Measurements from ENCODE around the gene CRHBP. TPM values are rescaled to one million over a fixed set of nuclear protein-coding genes. Genes with fewer than 3 reads are reported as not detected.
"Not testable (repeated sequence)": the region's sequence is repeated elsewhere in the genome, so short reads cannot be mapped to it uniquely, and the experiment has no call there.

The CRHBP gene
- total and polyA plus RNA-seq, 2 experiments from 2014 or later: not detected

GRCh38 chr5:76908166-76908565, 44.7 kb upstream of the CRHBP start:
- Histone ChIP-seq H3K9me2 (ENCODE audit: insufficient read depth) (no peaks in the 10 kb centered on the region), H3K4me2 (no peak overlapping the region), H3F3A (replicated peaks; ENCODE audit: low read depth) (no peaks in the 10 kb centered on the region), H3K36me3 (ENCODE audit: insufficient read depth) (no peaks in the 10 kb centered on the region), H3K27ac (ENCODE audit: low read depth) (no peak overlapping the region), H3K79me2 (replicated peaks; ENCODE audit: insufficient read depth) (no peaks in the 10 kb centered on the region), H2AFZ (peak overlapping the region; percentile 95), H3K4me1 (ENCODE audit: insufficient read depth) (no peaks in the 10 kb centered on the region), H3K27me3 (ENCODE audit: insufficient read depth) (no peaks in the 10 kb centered on the region), H4K20me1 (replicated peaks; ENCODE audit: insufficient read depth) (no peaks in the 10 kb centered on the region), H3K4me3 (no peak overlapping the region)
- H3K4me1 Mint-ChIP-seq: no peaks in the 10 kb centered on the region
- TF ChIP-seq CREB1 (CRISPR knock-in tag; IDR thresholded peaks at IDR 0.05; ENCODE audit: low read depth): no peak
- TF ChIP-seq ZNF114 (CRISPR knock-in tag; IDR thresholded peaks at IDR 0.05): no peak
- H3K27me3 Mint-ChIP-seq (ENCODE audit: insufficient read depth, low read depth, poor library complexity): peaks cover 1% of the 10 kb centered on the region
- H3K4me3 Mint-ChIP-seq: no peak overlapping the region
- H3K27ac Mint-ChIP-seq: no peak overlapping the region
- no peaks in the 10 kb centered on the region for H3K36me3 Mint-ChIP-seq (ENCODE audit: low read depth)
- ATAC-seq (no peak), DNase-seq (ENCODE audit: low spot score) (peak; percentile 10)
- no peaks in the 10 kb centered on the region for H3K9me3 Mint-ChIP-seq

- H3K9me3 Mint-ChIP-seq: peaks cover 13% of the 10 kb centered on the region
- not testable (repeated sequence) for H3F3A ChIP-seq (replicated peaks; ENCODE audit: low read depth); H2AFZ ChIP-seq; H3K4me3 ChIP-seq; H3K4me3 Mint-ChIP-seq; DNase-seq (ENCODE audit: low spot score); H3K36me3 Mint-ChIP-seq (ENCODE audit: low read depth); H3K27ac ChIP-seq (ENCODE audit: low read depth); H3K4me1 Mint-ChIP-seq; H3K9me2 ChIP-seq (ENCODE audit: insufficient read depth); H3K4me1 ChIP-seq (ENCODE audit: insufficient read depth); H3K4me2 ChIP-seq; H3K36me3 ChIP-seq (ENCODE audit: insufficient read depth); H4K20me1 ChIP-seq (replicated peaks; ENCODE audit: insufficient read depth); H3K79me2 ChIP-seq (replicated peaks; ENCODE audit: insufficient read depth); ATAC-seq; H3K27me3 Mint-ChIP-seq (ENCODE audit: insufficient read depth, low read depth, poor library complexity); H3K27me3 ChIP-seq (ENCODE audit: insufficient read depth); H3K27ac Mint-ChIP-seq
These were observed 42.4 kb upstream of the CRHBP start for GRCh38 chr5:76910344-76910933.

- peaks cover 13% of the 10 kb centered on the region for H3K9me3 Mint-ChIP-seq
- H3K4me3 ChIP-seq; H3K36me3 Mint-ChIP-seq (ENCODE audit: low read depth); ATAC-seq; H4K20me1 ChIP-seq (replicated peaks; ENCODE audit: insufficient read depth); H3K36me3 ChIP-seq (ENCODE audit: insufficient read depth); H3K4me3 Mint-ChIP-seq; H3K4me1 Mint-ChIP-seq; H3K4me2 ChIP-seq; H3F3A ChIP-seq (replicated peaks; ENCODE audit: low read depth); DNase-seq (ENCODE audit: low spot score); H3K27me3 ChIP-seq (ENCODE audit: insufficient read depth); H3K9me2 ChIP-seq (ENCODE audit: insufficient read depth); H2AFZ ChIP-seq; H3K79me2 ChIP-seq (replicated peaks; ENCODE audit: insufficient read depth); H3K4me1 ChIP-seq (ENCODE audit: insufficient read depth); H3K27me3 Mint-ChIP-seq (ENCODE audit: insufficient read depth, low read depth, poor library complexity); H3K27ac ChIP-seq (ENCODE audit: low read depth); H3K27ac Mint-ChIP-seq: not testable (repeated sequence)
These were observed 38.2 kb upstream of the CRHBP start for GRCh38 chr5:76914671-76915070.

GRCh38 chr5:76918539-76918938, 34.3 kb upstream of the CRHBP start:
- no peak for DNase-seq (ENCODE audit: low spot score)
- no peaks in the 10 kb centered on the region for H3K27me3 ChIP-seq (ENCODE audit: insufficient read depth)
- H3K36me3 Mint-ChIP-seq (ENCODE audit: low read depth): peaks cover 3% of the 10 kb centered on the region; the same call in 1 of the 3 replicates
- no peaks in the 10 kb centered on the region for H3K36me3 ChIP-seq (ENCODE audit: insufficient read depth)
- H3K4me2 ChIP-seq: no peak overlapping the region
- H3K27ac Mint-ChIP-seq: no peak overlapping the region
- H3K79me2 ChIP-seq (replicated peaks; ENCODE audit: insufficient read depth): no peaks in the 10 kb centered on the region
- H3K27ac ChIP-seq (ENCODE audit: low read depth): no peak overlapping the region
- no peak overlapping the region for H3K4me3 ChIP-seq
- ATAC-seq: no peak
- H3K9me3 Mint-ChIP-seq: peaks cover 13% of the 10 kb centered on the region
- no peaks in the 10 kb centered on the region for H3F3A ChIP-seq (replicated peaks; ENCODE audit: low read depth)
- no peaks in the 10 kb centered on the region for H3K27me3 Mint-ChIP-seq (ENCODE audit: insufficient read depth, low read depth, poor library complexity)
- H3K4me3 Mint-ChIP-seq: no peak overlapping the region
- no peak overlapping the region for H2AFZ ChIP-seq
- no peaks in the 10 kb centered on the region for H3K9me2 ChIP-seq (ENCODE audit: insufficient read depth)
- peaks cover 5% of the 10 kb centered on the region; the same call in 2 of the 3 replicates for H3K4me1 Mint-ChIP-seq
- no peaks in the 10 kb centered on the region for H4K20me1 ChIP-seq (replicated peaks; ENCODE audit: insufficient read depth)
- H3K4me1 ChIP-seq (ENCODE audit: insufficient read depth): 0 out of 2 replicates have a peak, but pooled peaks cover 4% of the 10 kb centered on the region
- TF ChIP-seq ZNF462 (CRISPR knock-in tag; IDR thresholded peaks at IDR 0.05) (no peak), POLR2AphosphoS5 (IDR thresholded peaks at IDR 0.05; ENCODE audit: low read depth) (no peak), ETS1 (IDR thresholded peaks at IDR 0.05) (no peak)
